ENCODE measurements around the gene JSRP1.

DNA sequence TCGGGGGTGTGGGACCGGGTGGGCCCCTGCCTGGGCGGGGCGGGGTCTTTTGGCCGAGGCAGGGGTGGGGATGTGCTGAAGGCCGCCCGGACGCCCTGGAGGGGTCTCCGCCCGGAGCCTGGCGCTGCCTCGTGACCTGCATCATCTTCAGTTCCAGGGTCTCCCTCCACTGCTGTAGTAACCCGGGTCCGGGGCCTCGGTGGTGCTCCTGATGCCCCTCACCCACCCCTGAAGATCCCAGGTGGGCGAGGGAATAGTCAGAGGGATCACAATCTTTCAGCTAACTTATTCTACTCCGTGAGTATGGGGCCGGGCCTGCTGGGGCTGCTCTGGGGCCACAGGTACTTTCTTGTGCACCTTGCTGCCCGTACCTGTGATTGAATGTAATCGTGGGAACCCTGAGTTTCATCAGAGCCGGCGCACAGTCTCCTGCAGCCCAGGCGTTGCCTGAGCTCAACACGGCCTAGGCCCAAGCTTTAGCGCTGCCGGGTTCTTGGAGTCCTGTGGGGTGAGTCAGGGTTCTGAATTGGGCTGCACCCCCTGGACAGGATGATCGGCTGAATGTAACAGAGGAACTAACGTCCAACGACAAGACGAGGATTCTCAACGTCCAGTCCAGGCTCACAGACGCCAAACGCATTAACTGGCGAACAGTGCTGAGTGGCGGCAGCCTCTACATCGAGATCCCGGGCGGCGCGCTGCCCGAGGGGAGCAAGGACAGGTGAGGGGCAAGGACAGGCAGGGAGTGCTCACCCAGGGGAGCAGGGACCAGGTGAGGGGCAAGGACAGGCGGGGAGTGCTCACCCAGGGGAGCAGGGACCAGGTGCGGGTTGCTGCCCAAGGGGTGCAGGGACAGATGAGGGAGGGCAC is 15.3 kb upstream of the JSRP1 start:
- TF ChIP-seq, protein P1, sequence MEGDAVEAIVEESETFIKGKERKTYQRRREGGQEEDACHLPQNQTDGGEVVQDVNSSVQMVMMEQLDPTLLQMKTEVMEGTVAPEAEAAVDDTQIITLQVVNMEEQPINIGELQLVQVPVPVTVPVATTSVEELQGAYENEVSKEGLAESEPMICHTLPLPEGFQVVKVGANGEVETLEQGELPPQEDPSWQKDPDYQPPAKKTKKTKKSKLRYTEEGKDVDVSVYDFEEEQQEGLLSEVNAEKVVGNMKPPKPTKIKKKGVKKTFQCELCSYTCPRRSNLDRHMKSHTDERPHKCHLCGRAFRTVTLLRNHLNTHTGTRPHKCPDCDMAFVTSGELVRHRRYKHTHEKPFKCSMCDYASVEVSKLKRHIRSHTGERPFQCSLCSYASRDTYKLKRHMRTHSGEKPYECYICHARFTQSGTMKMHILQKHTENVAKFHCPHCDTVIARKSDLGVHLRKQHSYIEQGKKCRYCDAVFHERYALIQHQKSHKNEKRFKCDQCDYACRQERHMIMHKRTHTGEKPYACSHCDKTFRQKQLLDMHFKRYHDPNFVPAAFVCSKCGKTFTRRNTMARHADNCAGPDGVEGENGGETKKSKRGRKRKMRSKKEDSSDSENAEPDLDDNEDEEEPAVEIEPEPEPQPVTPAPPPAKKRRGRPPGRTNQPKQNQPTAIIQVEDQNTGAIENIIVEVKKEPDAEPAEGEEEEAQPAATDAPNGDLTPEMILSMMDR (IDR thresholded peaks at IDR 0.05) = no peak
- TF ChIP-seq, protein P2, sequence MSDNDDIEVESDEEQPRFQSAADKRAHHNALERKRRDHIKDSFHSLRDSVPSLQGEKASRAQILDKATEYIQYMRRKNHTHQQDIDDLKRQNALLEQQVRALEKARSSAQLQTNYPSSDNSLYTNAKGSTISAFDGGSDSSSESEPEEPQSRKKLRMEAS (IDR thresholded peaks at IDR 0.05; ENCODE audit: low read depth) = no peak
- TF ChIP-seq FOXM1 (IDR thresholded peaks at IDR 0.05; ENCODE audit: low read depth) = no peak
- TF ChIP-seq, protein P3, sequence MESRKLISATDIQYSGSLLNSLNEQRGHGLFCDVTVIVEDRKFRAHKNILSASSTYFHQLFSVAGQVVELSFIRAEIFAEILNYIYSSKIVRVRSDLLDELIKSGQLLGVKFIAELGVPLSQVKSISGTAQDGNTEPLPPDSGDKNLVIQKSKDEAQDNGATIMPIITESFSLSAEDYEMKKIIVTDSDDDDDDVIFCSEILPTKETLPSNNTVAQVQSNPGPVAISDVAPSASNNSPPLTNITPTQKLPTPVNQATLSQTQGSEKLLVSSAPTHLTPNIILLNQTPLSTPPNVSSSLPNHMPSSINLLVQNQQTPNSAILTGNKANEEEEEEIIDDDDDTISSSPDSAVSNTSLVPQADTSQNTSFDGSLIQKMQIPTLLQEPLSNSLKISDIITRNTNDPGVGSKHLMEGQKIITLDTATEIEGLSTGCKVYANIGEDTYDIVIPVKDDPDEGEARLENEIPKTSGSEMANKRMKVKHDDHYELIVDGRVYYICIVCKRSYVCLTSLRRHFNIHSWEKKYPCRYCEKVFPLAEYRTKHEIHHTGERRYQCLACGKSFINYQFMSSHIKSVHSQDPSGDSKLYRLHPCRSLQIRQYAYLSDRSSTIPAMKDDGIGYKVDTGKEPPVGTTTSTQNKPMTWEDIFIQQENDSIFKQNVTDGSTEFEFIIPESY (IDR thresholded peaks at IDR 0.05; ENCODE audit: borderline replicate concordance, low read depth) = no peak
- no peak for TF ChIP-seq MEF2A (IDR thresholded peaks at IDR 0.05; ENCODE audit: borderline replicate concordance, low read depth)
- no peak for TF ChIP-seq MXI1 (IDR thresholded peaks at IDR 0.05; ENCODE audit: low read depth, low read length)
- TF ChIP-seq, protein P4, sequence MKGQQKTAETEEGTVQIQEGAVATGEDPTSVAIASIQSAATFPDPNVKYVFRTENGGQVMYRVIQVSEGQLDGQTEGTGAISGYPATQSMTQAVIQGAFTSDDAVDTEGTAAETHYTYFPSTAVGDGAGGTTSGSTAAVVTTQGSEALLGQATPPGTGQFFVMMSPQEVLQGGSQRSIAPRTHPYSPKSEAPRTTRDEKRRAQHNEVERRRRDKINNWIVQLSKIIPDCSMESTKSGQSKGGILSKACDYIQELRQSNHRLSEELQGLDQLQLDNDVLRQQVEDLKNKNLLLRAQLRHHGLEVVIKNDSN (IDR thresholded peaks at IDR 0.05; ENCODE audit: borderline replicate concordance, low read depth) = no peak
- no peak for TF ChIP-seq CHD2 (IDR thresholded peaks at IDR 0.05; ENCODE audit: low read length, partially characterized antibody)
- TF ChIP-seq, protein P5, sequence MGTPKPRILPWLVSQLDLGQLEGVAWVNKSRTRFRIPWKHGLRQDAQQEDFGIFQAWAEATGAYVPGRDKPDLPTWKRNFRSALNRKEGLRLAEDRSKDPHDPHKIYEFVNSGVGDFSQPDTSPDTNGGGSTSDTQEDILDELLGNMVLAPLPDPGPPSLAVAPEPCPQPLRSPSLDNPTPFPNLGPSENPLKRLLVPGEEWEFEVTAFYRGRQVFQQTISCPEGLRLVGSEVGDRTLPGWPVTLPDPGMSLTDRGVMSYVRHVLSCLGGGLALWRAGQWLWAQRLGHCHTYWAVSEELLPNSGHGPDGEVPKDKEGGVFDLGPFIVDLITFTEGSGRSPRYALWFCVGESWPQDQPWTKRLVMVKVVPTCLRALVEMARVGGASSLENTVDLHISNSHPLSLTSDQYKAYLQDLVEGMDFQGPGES (IDR thresholded peaks at IDR 0.05; ENCODE audit: low read depth, low read length) = no peak
- no peak for TF ChIP-seq EZH2phosphoT487 (IDR thresholded peaks at IDR 0.05; ENCODE audit: borderline replicate concordance, low read depth)
- TF ChIP-seq SMC3 (IDR thresholded peaks at IDR 0.05; ENCODE audit: low read depth, low read length) = no peak
- no peak for TF ChIP-seq RFX5 (IDR thresholded peaks at IDR 0.05; ENCODE audit: low read length)
- TF ChIP-seq POLR2AphosphoS5 (IDR thresholded peaks at IDR 0.05; ENCODE audit: low read depth, low read length) = no peak
